Stomach (tissue), 4 donors: ENCODE results near the gene ZBTB37.

Source experiments
- CTCF ChIP-seq, 7 experiments: fragments of 450-650 bp in 4 of 7; fragments of 200-600 bp in 3 of 7; sonication (generic) in 3 of 7; IDR thresholded peaks; one replicate each; pipeline ENCODE4 v1.5.1; 2016 to 2019; ENCODE audit warnings: antibody characterized with exemption in 7 of 7, control low read depth in 2 of 7, mild to moderate bottlenecking in 1 of 7
- EP300 ChIP-seq: sonication (generic); formaldehyde crosslinking; IDR thresholded peaks from one replicate; pipeline ENCODE4 v1.6.1; 2017; ENCODE audit warnings: antibody characterized with exemption
- POLR2A ChIP-seq, 4 donors: fragments of 450-650 bp; IDR thresholded peaks; one replicate each; pipeline ENCODE4 v1.6.1; 2016; ENCODE audit warnings: antibody characterized with exemption in 4 of 4, control low read depth in 2 of 4, mild to moderate bottlenecking in 1 of 4, moderate library complexity in 1 of 4
- POLR2AphosphoS5 ChIP-seq, 3 donors: sonication (generic); formaldehyde crosslinking; IDR thresholded peaks; one replicate each; pipeline ENCODE4 v1.6.1; 2016; ENCODE audit warnings: antibody characterized with exemption in 3 of 3

- no peak for TF ChIP-seq CTCF (IDR thresholded peaks at IDR 0.05)
- TF ChIP-seq POLR2A (IDR thresholded peaks at IDR 0.05) = no peak
- no peak for TF ChIP-seq EP300
- no peak for TF ChIP-seq POLR2AphosphoS5 (IDR thresholded peaks at IDR 0.05)
Measured at GRCh38 chr1:173893611-173894010, 25.4 kb downstream of the ZBTB37 start.
